NCI-H774 (cell line): Measurements from ENCODE around the gene OBP2A.

Source experiments
- DNase-seq: peaks from one replicate; lab custom pipeline; 2025; lab: John Stamatoyannopoulos, UW

The OBP2A gene

GRCh38 chr9:135552021-135552697 lies 6.2 kb downstream of the OBP2A start:
- no peak for DNase-seq

GRCh38 chr9:135552698-135553171 lies 6.8 kb downstream of the OBP2A start:
- no peak for DNase-seq

GRCh38 chr9:135554718-135555117 lies 8.8 kb downstream of the OBP2A start:
- no peak for DNase-seq

- DNase-seq, result no peak
Measured at GRCh38 chr9:135555203-135555602, 9.3 kb downstream of the OBP2A start.

- DNase-seq, result no peak
Measured at GRCh38 chr9:135555910-135556309, 10.0 kb downstream of the OBP2A start.

DNA sequence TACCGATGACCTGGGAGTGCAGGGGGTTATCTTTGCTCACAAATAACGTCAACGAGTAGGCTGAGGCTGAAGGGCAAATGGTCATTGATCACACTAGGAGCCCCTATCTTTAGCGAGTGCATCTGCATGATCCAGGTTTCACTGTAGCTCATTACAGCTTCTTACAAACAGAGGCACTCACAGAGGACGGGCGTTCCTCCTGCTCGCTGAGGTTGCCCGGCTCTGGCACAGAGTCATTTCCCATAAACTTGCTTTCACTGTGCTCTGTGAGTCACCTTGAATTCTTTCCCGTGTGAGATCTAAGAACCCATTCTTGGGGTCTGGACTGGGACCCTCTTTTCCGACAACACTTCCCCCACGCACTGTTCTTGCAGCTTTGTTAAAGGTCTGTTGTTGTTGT lies 13.7 kb downstream of the OBP2A start:
- no peak for DNase-seq

GRCh38 chr9:135561391-135562234 lies 15.7 kb downstream of the OBP2A start, which contains the start of gene PAEP:
PAEP (plus strand) TSS chr9:135561756.
- DNase-seq, result no peak

DNA sequence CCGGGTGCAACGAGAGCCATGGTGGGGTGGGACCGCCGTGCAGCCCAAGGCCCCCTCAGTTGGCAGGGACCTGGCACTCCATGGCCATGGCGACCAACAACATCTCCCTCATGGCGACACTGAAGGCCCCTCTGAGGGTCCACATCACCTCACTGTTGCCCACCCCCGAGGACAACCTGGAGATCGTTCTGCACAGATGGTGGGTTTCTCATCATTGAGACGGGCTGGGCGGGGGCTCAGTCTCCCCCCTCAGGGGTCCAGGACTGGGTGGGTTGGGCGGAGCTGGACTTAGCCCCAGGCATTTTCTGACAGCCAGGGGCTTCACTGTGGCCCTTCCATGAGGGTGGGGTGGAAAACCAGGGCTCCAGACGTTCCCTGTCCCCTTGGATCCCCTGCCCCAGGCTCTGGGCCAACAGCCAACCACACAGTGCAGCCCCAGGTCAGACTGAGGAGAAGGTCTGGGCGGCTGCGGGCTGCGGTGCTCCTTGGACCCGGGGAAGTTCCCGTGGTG lies 16.4 kb downstream of the OBP2A start:
- no peak for DNase-seq

GRCh38 chr9:135563039-135563476 lies 17.1 kb downstream of the OBP2A start:
- DNase-seq, result no peak

GRCh38 chr9:135563858-135564257 lies 17.9 kb downstream of the OBP2A start:
- no peak for DNase-seq

- no peak for DNase-seq
Measured at GRCh38 chr9:135565141-135565628, 19.3 kb downstream of the OBP2A start.

- no peak for DNase-seq
Measured at GRCh38 chr9:135565636-135566035, 19.7 kb downstream of the OBP2A start.

- DNase-seq, result no peak
Measured at GRCh38 chr9:135566552-135566951, 20.6 kb downstream of the OBP2A start.

- DNase-seq, result no peak
Measured at GRCh38 chr9:135567311-135567710, 21.4 kb downstream of the OBP2A start.

- no peak for DNase-seq
Measured at GRCh38 chr9:135568026-135568425, 22.1 kb downstream of the OBP2A start.

DNA sequence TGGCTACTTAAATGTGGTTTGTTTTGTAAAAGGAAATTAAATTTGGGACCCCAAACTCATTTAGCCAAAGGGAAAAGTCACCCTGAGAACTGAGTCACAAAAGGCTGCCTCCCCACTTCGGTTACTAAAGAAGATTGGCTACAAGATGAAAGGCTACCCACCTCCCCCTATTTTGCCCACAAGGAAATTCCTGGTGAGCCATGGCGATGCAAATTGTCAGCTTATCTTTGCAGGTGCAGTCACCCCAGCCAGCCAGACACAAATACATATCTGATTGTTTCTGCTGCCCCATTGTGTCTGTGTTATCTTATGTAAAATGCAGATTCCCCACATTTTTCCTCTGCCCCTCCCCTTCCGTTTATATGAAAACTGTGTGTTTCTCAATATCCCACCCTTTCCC lies 24.5 kb downstream of the OBP2A start:
- no peak for DNase-seq

DNA sequence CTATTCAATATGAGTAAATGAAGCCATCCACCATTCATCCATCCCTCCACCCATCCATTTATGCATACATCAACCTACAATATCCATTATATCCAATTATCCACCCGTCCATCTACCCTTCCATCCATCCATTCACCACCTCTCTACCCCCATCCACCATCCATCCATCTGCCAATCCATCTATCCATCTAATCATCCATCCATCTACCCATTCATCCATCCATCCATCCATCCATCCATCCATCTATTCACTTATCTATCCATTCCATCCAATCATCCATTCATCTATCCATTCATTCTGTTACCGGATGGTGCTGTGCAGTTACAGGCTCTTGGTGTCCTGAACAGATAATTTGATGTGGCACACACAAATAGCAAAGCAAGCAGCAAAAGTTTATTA lies 26.3 kb downstream of the OBP2A start:
- DNase-seq, result no peak

GRCh38 chr9:135573124-135573523 lies 27.2 kb downstream of the OBP2A start:
- DNase-seq, result no peak

DNA sequence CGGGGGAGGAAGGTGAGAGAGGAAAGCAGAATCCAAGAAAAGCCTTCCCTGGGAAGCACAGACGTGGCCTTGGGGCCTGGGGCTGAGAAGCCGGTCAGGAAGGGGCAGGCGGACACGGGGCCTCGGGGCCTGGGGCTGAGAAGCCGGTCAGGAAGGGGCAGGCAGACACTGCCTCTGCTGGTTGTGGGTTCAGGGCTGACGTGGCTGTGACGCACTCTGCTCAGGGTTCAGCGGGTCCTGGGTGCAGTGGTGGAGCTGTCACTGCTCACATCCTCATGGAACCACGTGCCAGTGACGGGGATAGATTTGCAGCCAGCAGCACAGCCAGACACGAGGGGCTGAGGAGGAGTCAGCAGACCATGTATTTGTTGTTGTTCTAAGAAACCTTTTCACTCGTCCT lies 28.4 kb downstream of the OBP2A start:
- no peak for DNase-seq

DNA sequence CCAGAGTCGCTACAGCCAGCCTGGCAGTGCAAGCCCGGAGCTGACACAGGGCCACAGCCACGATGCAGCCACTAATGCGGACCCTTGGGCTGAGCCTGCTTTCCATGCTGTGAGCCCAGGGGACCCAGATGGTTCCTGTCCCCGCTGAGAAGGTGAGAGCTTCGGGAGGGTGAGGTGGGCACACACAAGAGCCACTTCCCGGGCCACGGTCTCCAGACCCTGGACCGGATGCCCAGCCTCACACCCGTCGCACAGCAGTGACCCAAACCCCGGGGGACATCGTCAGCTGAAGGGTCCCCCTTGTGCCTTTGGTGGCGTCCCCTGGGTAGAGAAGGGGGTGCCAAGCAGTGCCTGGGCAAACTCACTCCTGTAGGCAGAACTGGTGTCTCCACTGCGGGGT lies 29.0 kb downstream of the OBP2A start:
- DNase-seq, result no peak

GRCh38 chr9:135575995-135576631 lies 30.2 kb downstream of the OBP2A start:
- DNase-seq, result no peak

DNA sequence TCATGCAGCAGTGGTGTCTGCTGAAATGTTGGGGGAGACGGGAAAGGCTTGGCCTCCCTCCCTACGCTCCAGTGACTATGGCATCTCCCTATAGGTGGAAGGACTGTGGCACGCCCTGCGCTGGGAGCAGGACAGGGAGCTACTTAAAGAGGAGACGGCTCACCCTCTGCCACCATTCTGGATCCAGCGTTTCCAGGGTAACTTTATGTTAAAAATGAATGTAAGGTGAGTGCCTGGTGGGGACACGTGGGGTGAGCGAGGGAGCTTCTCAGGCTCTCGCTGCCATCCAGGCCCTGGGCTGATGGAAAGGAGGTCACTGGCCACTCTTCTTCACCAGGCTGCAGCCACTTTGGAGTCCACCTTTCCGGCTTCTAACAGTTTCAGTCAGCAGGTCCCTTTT lies 31.3 kb downstream of the OBP2A start:
- no peak for DNase-seq
